22Rv1 (cell line): ENCODE results near the gene DUXB.

Experiments
- ZFX ChIP-seq: fragments of 450-650 bp; IDR thresholded peaks from 2 replicates; pipeline ENCODE4 v1.6.1; 2017; ENCODE audit warnings: antibody characterized with exemption, borderline replicate concordance
- TF ChIP-seq, protein P1 (sequence below): fragments of 450-650 bp; IDR thresholded peaks from 2 replicates; pipeline ENCODE4 v1.5.1; 2017; ENCODE audit warnings: mild to moderate bottlenecking

DNA sequence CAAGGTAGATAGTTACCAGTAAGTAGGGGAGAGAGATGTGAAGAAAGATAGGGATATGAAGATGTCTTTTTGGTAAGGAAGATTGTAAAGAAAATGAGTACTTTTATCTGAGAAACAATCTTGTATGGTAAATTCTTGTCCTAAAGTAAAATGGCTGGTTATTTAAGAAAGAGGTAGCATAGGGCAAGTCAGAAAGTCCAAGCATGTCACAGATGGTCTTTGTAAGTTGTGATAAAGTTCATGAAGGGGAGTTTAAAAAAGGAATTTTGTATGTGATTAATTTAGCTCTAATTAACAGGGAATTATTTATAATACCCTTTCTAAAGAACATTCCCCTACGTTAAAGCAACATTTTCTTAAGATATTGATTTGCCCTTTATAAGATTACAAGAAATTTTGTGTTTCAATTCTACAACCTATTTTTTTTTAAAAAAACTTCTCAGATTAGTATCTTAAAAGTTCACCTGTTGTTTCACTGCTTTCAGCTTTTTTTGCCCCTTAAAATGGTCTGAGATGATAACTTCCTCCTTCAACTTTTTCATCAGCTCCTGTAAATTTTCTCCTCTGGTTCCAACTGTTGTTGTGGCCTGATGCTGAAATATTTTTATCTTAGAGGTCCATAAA lies 41.3 kb upstream of the DUXB start:
- TF ChIP-seq, protein P1, sequence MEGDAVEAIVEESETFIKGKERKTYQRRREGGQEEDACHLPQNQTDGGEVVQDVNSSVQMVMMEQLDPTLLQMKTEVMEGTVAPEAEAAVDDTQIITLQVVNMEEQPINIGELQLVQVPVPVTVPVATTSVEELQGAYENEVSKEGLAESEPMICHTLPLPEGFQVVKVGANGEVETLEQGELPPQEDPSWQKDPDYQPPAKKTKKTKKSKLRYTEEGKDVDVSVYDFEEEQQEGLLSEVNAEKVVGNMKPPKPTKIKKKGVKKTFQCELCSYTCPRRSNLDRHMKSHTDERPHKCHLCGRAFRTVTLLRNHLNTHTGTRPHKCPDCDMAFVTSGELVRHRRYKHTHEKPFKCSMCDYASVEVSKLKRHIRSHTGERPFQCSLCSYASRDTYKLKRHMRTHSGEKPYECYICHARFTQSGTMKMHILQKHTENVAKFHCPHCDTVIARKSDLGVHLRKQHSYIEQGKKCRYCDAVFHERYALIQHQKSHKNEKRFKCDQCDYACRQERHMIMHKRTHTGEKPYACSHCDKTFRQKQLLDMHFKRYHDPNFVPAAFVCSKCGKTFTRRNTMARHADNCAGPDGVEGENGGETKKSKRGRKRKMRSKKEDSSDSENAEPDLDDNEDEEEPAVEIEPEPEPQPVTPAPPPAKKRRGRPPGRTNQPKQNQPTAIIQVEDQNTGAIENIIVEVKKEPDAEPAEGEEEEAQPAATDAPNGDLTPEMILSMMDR: no peak
- TF ChIP-seq ZFX: no peak
